Skeletal muscle satellite cell (primary cell): Measurements from ENCODE around the gene NAIF1. TPM values are rescaled to one million over a fixed set of nuclear protein-coding genes. Genes with fewer than 3 reads are reported as not detected.
"Not testable (repeated sequence)": the region's sequence is repeated elsewhere in the genome, so short reads cannot be mapped to it uniquely, and the experiment has no call there.

Source experiments
- H3K27me3 ChIP-seq: 2 replicates; pipeline ENCODE4 v1.7.0; 2013; ENCODE audit warnings: low read length; ENCODE audit not compliant: control insufficient read depth, insufficient read depth
- H3K36me3 ChIP-seq: 2 replicates; pipeline ENCODE4 v1.7.0; 2013; ENCODE audit warnings: mild to moderate bottlenecking, control low read depth, low read length; ENCODE audit not compliant: insufficient read depth
- H3K4me1 ChIP-seq: 2 replicates; pipeline ENCODE4 v1.7.0; 2013; ENCODE audit warnings: low read length; ENCODE audit not compliant: control insufficient read depth, insufficient read depth
- H3K4me2 ChIP-seq: 2 replicates; pipeline ENCODE4 v1.7.0; 2013; ENCODE audit warnings: mild to moderate bottlenecking, low read length
- H3K4me3 ChIP-seq: 2 replicates; pipeline ENCODE4 v1.7.0; 2013; ENCODE audit warnings: low read length
- H3K9ac ChIP-seq: 2 replicates; pipeline ENCODE4 v1.7.0; 2013; ENCODE audit warnings: mild to moderate bottlenecking, low read depth, low read length, moderate library complexity
- H3K9me3 ChIP-seq: replicated peaks from 2 replicates; pipeline ENCODE4 v1.7.0; 2013; ENCODE audit warnings: mild to moderate bottlenecking, control low read depth, low read length
- total RNA-seq: library from RNA; depleted of rRNA; stranded (reverse); fragments of >200 nt; gene quantifications from 2 replicates; pipeline ENCODE4 v1.2.3, GENCODE V29; 2012; rRNA removed

Gene NAIF1
- 5.1 and 9.0 TPM in 2 replicates for total RNA-seq

GRCh38 chr9:128066713-128067644, at the start of gene NAIF1:
Gene NAIF1 (minus strand): TSS chr9:128067320. CDS start chr9:128067101, 219 bp downstream.
- Histone ChIP-seq H3K4me1 (peaks cover 27% of the 10 kb centered on the region), H3K9ac (peak within 1 kb of the TSS; percentile 86)

GRCh38 chr9:128116104-128117083, 49.3 kb upstream of the NAIF1 start:
- H3K9ac ChIP-seq: no peak overlapping the region
- no peaks in the 10 kb centered on the region for H3K9me3 ChIP-seq
- no peaks in the 10 kb centered on the region for H3K4me1 ChIP-seq
- peaks cover 5% of the 10 kb centered on the region for H3K36me3 ChIP-seq
- H3K4me2 ChIP-seq: no peak overlapping the region
- no peak overlapping the region for H3K4me3 ChIP-seq
- no peaks in the 10 kb centered on the region for H3K27me3 ChIP-seq

More at GRCh38 chr9:128066713-128067644, at the start of gene NAIF1:
- H3K36me3 ChIP-seq: peaks cover 7% of the 10 kb centered on the region
- no peaks in the 10 kb centered on the region for H3K9me3 ChIP-seq
- H3K4me2 ChIP-seq: peak within 1 kb of the TSS; percentile 92
- peak within 1 kb of the TSS; percentile 77 for H3K4me3 ChIP-seq
- H3K27me3 ChIP-seq: no peaks in the 10 kb centered on the region

GRCh38 chr9:128115187-128116103, 48.3 kb upstream of the NAIF1 start:
- Histone ChIP-seq H3K9ac (no peak overlapping the region), H3K4me2 (no peak overlapping the region), H3K4me3 (no peak overlapping the region), H3K27me3 (no peaks in the 10 kb centered on the region), H3K4me1 (no peaks in the 10 kb centered on the region), H3K9me3 (no peaks in the 10 kb centered on the region), H3K36me3 (no peaks in the 10 kb centered on the region)

DNA sequence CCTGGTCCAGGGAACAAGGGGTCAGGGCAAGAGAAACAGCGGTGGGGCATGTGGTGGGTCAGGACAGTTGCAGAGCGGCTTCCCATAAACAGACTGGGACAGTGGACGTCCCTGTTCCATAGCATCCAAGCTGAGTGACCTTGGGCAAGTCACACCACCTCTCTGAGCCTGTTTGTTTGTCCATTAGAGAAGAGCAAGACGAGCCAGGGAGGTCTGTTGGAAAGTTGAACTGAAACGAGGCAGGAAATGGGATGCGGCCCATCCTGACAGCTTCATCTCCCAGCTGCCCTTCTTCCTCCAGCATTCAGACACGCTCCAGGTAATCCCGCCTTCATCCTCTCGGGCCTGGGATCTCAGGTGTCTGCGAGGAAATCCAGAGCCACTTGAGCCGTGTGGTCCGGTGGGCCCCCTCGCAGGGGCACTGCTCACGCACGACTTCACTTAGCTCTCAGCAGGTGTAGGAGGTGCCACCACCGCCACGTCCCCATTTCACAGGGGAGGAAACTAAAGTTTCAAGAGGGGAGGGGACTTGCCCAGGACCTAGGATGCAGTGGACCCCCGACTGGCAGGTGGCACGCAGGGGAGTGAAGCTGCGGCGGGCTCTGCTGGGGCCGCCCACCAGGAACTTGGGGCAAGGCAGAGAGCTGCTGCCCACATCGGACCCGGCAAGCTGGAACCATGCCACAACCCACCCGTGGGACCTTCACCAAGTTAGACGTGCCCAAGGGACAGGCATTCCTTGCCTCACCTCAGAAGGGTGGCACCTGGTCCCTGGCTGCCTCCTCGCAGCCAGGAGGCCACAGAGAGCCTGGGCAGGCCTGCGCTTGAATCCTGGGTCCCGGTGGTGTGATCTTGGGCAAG, 47.4 kb upstream of the NAIF1 start:
- Histone ChIP-seq H3K9ac (no peak overlapping the region), H3K4me2 (no peak overlapping the region), H3K4me3 (no peak overlapping the region), H3K9me3 (no peaks in the 10 kb centered on the region), H3K4me1 (no peaks in the 10 kb centered on the region), H3K36me3 (no peaks in the 10 kb centered on the region), H3K27me3 (no peaks in the 10 kb centered on the region)

DNA sequence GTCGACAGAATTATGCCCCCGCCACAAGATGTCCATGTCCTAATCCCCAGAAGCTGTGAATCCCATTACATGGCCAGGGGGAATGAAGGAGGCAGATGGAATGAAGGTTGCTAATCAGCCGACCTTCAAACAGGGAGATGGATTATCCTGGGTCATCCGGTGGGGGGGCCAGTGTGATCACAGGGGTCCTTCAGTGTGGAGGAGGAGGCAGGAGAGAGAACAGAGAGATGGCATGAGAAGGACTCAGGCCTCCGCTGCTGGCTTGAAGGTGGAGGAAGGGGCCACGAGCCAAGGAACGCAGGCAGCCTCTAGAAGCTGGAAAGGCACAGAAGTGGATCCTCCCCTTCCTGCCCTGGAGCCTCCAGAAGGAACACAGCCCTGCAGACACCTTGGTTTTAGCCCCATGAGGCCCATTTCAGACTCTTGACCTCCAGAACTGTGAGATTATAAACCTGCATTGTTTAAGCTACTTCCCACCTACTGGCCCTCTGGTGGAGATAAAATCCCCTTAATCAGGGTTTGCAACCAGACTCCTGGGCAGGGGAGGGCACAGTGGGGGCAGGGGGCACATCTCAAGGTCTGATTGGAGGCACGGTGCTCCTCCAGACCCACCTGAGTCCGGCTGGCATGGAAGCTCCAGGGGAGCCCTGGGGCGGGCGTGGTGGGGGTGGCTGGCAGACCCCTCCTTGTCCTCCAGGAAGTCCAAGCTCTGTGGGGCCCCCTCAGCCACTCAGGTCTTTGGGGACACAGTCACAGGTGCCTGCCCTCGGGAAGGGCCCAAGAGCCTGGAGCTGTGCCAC, 46.6 kb upstream of the NAIF1 start:
- no peak overlapping the region for H3K9ac ChIP-seq
- H3K4me2 ChIP-seq: no peak overlapping the region
- H3K4me1 ChIP-seq: no peaks in the 10 kb centered on the region
- H3K4me3 ChIP-seq: no peak overlapping the region
- no peaks in the 10 kb centered on the region for H3K27me3 ChIP-seq
- no peaks in the 10 kb centered on the region for H3K9me3 ChIP-seq
- no peaks in the 10 kb centered on the region for H3K36me3 ChIP-seq

DNA sequence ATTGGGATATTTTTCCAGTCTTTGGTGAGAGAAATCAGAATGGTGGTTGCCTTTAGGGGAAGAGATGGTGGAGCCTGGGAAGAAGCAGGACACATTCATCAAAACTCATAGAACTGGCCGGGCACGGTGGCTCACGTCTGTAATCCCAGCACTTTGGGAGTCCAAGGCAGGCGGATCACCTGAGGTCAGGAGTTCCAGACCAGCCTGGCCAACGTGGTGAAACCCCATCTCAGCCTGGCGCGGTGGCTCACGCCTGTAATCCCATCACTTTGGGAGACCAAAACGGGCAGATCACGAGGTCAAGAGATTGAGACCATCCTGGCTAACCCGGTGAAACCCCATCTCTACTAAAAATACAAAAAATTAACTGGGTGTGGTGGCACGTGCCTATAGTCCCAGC, 44.6 kb upstream of the NAIF1 start:
- not testable (repeated sequence) for H3K4me1 ChIP-seq, H3K9ac ChIP-seq, H3K9me3 ChIP-seq, H3K4me3 ChIP-seq, H3K4me2 ChIP-seq, H3K27me3 ChIP-seq
- peaks cover 16% of the 10 kb centered on the region for H3K36me3 ChIP-seq

GRCh38 chr9:128109050-128109709, 42.1 kb upstream of the NAIF1 start:
- Histone ChIP-seq H3K27me3 (no peaks in the 10 kb centered on the region), H3K9ac (no peak overlapping the region), H3K36me3 (peaks cover 33% of the 10 kb centered on the region), H3K9me3 (no peaks in the 10 kb centered on the region), H3K4me2 (no peak overlapping the region), H3K4me3 (no peak overlapping the region), H3K4me1 (peaks cover 4% of the 10 kb centered on the region)

DNA sequence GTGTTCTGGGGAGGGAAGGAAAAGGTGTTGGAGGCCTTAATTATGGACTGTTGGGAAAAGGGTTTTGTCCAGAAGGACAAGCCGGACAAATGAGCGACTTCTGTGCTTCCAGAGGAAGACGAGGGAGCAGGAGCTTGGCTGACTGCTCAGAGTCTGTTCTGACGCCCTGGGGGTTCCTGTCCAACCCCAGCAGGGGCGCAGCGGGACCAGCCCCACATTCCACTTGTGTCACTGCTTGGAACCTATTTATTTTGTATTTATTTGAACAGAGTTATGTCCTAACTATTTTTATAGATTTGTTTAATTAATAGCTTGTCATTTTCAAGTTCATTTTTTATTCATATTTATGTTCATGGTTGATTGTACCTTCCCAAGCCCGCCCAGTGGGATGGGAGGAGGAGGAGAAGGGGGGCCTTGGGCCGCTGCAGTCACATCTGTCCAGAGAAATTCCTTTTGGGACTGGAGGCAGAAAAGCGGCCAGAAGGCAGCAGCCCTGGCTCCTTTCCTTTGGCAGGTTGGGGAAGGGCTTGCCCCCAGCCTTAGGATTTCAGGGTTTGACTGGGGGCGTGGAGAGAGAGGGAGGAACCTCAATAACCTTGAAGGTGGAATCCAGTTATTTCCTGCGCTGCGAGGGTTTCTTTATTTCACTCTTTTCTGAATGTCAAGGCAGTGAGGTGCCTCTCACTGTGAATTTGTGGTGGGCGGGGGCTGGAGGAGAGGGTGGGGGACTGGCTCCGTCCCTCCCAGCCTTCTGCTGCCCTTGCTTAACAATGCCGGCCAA, 41.3 kb upstream of the NAIF1 start:
- H3K27me3 ChIP-seq: no peaks in the 10 kb centered on the region
- peaks cover 11% of the 10 kb centered on the region for H3K4me1 ChIP-seq
- H3K4me2 ChIP-seq: no peak overlapping the region
- H3K9me3 ChIP-seq: no peaks in the 10 kb centered on the region
- H3K9ac ChIP-seq: no peak overlapping the region
- no peak overlapping the region for H3K4me3 ChIP-seq
- peaks cover 41% of the 10 kb centered on the region for H3K36me3 ChIP-seq
